Esophagus squamous epithelium (tissue), 4 donors: ENCODE results near the gene SLC12A8.

Experiments used
- POLR2A ChIP-seq, 4 donors: fragments of 450-650 bp; IDR thresholded peaks; one replicate each; pipeline ENCODE4 v1.6.1; 2017; ENCODE audit warnings: antibody characterized with exemption in 4 of 4, mild to moderate bottlenecking in 4 of 4, moderate library complexity in 3 of 4
- TF ChIP-seq, protein P1 (sequence below), 6 experiments: fragments of 450-650 bp in 4 of 6; fragments of 200-600 bp in 2 of 6; sonication (generic) in 2 of 6; IDR thresholded peaks; one replicate each; pipeline ENCODE4 v1.5.1; 2016 to 2019; ENCODE audit warnings: antibody characterized with exemption in 6 of 6, mild to moderate bottlenecking in 4 of 6, moderate library complexity in 4 of 6

DNA sequence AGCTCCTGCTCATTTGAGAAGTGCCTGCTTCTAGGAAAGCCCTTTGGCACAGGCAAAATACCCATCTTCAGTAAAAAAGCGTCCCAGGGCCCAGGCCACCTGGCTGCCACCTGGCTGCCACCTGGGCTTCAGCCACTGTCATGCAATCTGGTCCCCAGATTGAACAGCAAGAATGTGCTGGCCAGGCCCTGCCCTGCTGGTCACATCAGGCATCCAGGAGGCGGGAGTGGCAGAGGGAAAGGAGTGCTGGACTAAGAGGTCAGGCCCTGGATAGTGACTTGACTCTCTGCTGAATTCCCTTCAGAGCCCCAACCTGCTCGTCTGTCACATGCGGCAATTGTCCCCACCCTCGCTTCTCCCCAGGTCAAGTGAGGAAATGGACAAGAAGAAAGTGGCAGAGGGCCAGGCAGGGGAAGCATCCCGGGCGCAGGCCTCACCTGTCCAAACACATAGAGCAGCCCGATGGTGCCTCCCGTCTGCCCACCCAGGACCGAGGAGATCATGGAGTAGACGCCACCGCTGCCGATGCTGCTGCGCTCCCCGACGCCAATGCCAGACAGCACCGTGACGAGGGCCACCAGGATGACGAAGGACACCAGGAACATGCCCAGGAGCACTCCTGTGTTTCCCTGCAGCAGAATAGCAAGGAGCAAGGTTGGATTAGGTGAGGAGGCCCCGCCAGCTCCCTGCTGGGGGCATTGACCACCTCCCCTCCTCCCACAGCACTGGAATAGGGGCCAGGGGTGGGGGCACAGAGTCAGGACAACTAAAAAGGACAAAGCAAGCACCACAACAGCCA, 25.5 kb downstream of the SLC12A8 start:
- TF ChIP-seq, protein P1, sequence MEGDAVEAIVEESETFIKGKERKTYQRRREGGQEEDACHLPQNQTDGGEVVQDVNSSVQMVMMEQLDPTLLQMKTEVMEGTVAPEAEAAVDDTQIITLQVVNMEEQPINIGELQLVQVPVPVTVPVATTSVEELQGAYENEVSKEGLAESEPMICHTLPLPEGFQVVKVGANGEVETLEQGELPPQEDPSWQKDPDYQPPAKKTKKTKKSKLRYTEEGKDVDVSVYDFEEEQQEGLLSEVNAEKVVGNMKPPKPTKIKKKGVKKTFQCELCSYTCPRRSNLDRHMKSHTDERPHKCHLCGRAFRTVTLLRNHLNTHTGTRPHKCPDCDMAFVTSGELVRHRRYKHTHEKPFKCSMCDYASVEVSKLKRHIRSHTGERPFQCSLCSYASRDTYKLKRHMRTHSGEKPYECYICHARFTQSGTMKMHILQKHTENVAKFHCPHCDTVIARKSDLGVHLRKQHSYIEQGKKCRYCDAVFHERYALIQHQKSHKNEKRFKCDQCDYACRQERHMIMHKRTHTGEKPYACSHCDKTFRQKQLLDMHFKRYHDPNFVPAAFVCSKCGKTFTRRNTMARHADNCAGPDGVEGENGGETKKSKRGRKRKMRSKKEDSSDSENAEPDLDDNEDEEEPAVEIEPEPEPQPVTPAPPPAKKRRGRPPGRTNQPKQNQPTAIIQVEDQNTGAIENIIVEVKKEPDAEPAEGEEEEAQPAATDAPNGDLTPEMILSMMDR (IDR thresholded peaks at IDR 0.05) = no peak
- TF ChIP-seq POLR2A (IDR thresholded peaks at IDR 0.05) = no peak
